WERI-Rb-1 (cell line): ENCODE results near the gene TENM4.

Experiments
- DNase-seq: peaks from one replicate; pipeline ENCODE4 v3.0.0-alpha.2; 2020
- H3K27ac ChIP-seq: fragments of 250-450 bp; sonication (Bioruptor Pico); 2 replicates; pipeline ENCODE4 v1.5.1; 2020; ENCODE audit warnings: mild to moderate bottlenecking, moderate library complexity
- H3K27me3 ChIP-seq: fragments of 250-450 bp; sonication (Bioruptor Pico); 2 replicates; pipeline ENCODE4 v1.5.1; 2021; ENCODE audit warnings: mild to moderate bottlenecking, low read depth, moderate library complexity; ENCODE audit not compliant: insufficient read depth, severe bottlenecking
- H3K36me3 ChIP-seq: fragments of 250-450 bp; sonication (Bioruptor Pico); 2 replicates; pipeline ENCODE4 v1.5.1; 2020; ENCODE audit warnings: mild to moderate bottlenecking, moderate library complexity
- H3K4me3 ChIP-seq: 2 replicates; pipeline ENCODE4 v1.5.1; 2011; ENCODE audit warnings: low read depth, mild to moderate bottlenecking, control low read depth, low read length
- H3K9me3 ChIP-seq: fragments of 250-450 bp; sonication (Bioruptor Pico); 2 replicates; pipeline ENCODE4 v1.5.1; 2021; ENCODE audit warnings: mild to moderate bottlenecking, moderate library complexity; ENCODE audit not compliant: severe bottlenecking
- CTCF ChIP-seq: IDR thresholded peaks from 2 replicates; pipeline ENCODE4 v1.5.1; 2011; ENCODE audit warnings: low read depth, mild to moderate bottlenecking, control low read depth, inconsistent platforms, low read length

Gene TENM4

GRCh38 chr11:78720281-78720989, 720.4 kb downstream of the TENM4 start:
- no peaks in the 10 kb centered on the region for H3K9me3 ChIP-seq
- no peaks in the 10 kb centered on the region for H3K36me3 ChIP-seq
- no peak for TF ChIP-seq CTCF
- H3K4me3 ChIP-seq = no peak overlapping the region
- H3K27me3 ChIP-seq = peaks cover 28% of the 10 kb centered on the region
- H3K27ac ChIP-seq = no peak overlapping the region
- no peak for DNase-seq

DNA sequence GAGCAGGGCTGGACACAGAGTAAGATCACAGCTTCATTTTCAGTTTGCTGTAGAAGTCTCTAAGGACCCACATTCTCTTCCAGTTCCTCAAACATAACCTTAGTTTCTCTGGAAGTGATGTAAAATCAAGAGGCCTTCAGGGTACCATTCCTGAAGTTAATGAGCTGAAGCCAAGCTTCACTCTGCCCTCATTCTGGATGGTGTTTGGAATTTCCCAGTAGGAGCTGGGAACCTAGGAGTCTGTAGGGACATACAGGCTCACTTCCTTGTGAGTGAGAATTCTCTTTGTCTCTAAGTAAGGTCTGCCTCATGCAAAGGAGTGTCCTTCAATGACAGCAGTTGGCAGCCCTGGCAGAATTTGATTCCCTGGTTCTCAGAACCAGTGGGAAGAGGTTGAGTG, 723.8 kb downstream of the TENM4 start:
- H3K36me3 ChIP-seq = no peaks in the 10 kb centered on the region
- H3K27me3 ChIP-seq = peaks cover 28% of the 10 kb centered on the region
- no peak for DNase-seq
- H3K27ac ChIP-seq = no peak overlapping the region
- TF ChIP-seq CTCF = no peak
- no peaks in the 10 kb centered on the region for H3K9me3 ChIP-seq
- H3K4me3 ChIP-seq = no peak overlapping the region

- no peaks in the 10 kb centered on the region for H3K9me3 ChIP-seq
- no peaks in the 10 kb centered on the region for H3K36me3 ChIP-seq
- no peak overlapping the region for H3K27ac ChIP-seq
- peak; percentile 77 for DNase-seq
- TF ChIP-seq CTCF = peak; percentile 90
- H3K4me3 ChIP-seq = no peak overlapping the region
- H3K27me3 ChIP-seq = peaks cover 21% of the 10 kb centered on the region
Observed at GRCh38 chr11:78715639-78716311, 725.1 kb downstream of the TENM4 start.

DNA sequence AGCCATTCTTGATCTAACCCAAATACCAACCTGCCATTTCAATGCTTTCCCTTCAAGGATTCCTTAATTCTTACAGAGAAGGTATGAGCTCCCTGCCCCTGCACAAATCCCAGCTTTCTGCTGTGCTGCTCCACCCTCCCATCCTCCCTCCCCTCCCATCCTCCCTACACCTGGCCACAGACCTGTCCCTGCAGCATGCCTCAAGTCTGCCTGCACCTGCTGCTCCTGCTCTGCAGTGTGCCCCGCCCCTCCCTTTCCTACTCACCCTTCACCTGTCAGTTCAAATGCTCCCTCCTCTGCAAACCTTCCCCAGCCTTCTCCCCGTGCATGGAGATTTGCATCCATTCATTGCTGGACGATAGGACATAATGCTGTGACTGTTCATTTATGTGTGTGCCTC, 726.3 kb downstream of the TENM4 start:
- H3K4me3 ChIP-seq = no peak overlapping the region
- H3K27me3 ChIP-seq = peaks cover 15% of the 10 kb centered on the region
- no peak for DNase-seq
- no peaks in the 10 kb centered on the region for H3K36me3 ChIP-seq
- H3K9me3 ChIP-seq = no peaks in the 10 kb centered on the region
- no peak overlapping the region for H3K27ac ChIP-seq
- no peak for TF ChIP-seq CTCF

- Histone ChIP-seq H3K36me3 (no peaks in the 10 kb centered on the region), H3K4me3 (no peak overlapping the region), H3K27me3 (peaks cover 19% of the 10 kb centered on the region), H3K9me3 (no peaks in the 10 kb centered on the region), H3K27ac (no peak overlapping the region)
- no peak for DNase-seq
- TF ChIP-seq CTCF = no peak
Observed at GRCh38 chr11:78711735-78712134, 729.1 kb downstream of the TENM4 start.
